Breast epithelium (tissue), 3 donors: ENCODE measurements around the gene CD209.

ENCODE experiments used
- CTCF ChIP-seq, 3 donors: fragments of 450-650 bp; IDR thresholded peaks; one replicate each; pipeline ENCODE4 v1.5.1; 2016 to 2017; ENCODE audit warnings: antibody characterized with exemption in 3 of 3, mild to moderate bottlenecking in 3 of 3, moderate library complexity in 3 of 3
- POLR2A ChIP-seq: fragments of 450-650 bp; IDR thresholded peaks from one replicate; pipeline ENCODE4 v1.6.1; 2016; ENCODE audit warnings: antibody characterized with exemption, mild to moderate bottlenecking, moderate library complexity

DNA sequence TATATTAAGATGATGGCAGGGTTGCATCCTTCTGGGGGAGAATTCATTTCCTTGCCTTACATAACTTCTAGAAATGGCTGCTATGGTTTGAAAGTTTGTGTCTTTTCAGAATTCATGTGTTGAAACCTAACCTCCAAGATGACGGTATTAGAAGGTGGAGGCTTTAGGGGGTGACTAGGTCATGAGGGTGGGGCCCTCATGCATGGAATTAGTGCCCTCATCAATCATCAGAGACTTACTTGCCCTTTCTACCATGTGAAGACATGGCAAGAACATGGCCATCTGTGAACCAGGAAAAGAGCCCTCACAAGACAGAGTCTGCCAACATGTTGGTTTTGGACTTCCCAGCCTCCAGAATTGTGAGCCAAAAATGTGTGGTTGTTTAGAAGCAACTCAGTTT is 30.6 kb downstream of the CD209 start:
- TF ChIP-seq POLR2A: no peak
- TF ChIP-seq CTCF (IDR thresholded peaks at IDR 0.05): no peak
